ENCODE results near the gene COX7A2. TPM values are rescaled to one million over a fixed set of nuclear protein-coding genes. Genes with fewer than 3 reads are reported as not detected.
A peak's percentile ranks its signal among the peaks of the same experiment; 100 is the strongest.

Gene COX7A2
- polyA plus RNA-seq, 1 experiment, result 133 TPM

DNA sequence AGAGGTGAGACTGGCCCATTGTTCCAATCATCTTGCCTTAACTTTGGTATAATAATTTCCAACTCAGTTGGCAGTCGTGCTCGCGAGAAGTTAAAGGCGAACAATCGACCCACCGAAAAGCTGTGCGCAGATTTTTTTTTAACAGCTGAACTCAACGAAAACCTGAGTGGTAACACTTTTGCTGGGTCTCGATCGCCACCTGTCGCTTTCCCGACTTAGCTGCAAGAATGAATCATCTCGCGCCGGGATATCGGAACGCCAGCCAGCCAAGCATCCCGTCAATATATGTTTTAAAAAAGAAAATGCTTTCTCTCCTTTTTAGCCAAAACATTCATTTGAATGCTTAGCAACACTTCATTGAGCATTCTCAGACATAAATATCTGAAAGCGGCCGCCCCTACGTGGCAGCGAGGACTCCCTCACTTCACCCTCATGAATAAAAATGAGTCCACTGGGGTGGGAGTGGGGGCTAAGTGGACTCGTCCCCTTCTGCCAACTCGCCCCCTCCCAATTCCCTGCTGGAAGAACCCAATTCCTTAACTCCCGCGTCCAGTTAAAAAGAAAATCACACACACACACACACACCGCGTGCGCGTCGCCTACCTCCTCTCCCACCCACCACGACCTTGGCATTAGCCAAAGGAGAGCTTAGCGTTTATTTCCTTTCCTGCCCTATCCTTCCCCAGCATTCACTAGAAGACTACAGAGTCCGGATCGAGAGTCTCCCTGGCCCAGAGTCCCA lies 39.2 kb downstream of the COX7A2 start:
- TF ChIP-seq, protein P1, sequence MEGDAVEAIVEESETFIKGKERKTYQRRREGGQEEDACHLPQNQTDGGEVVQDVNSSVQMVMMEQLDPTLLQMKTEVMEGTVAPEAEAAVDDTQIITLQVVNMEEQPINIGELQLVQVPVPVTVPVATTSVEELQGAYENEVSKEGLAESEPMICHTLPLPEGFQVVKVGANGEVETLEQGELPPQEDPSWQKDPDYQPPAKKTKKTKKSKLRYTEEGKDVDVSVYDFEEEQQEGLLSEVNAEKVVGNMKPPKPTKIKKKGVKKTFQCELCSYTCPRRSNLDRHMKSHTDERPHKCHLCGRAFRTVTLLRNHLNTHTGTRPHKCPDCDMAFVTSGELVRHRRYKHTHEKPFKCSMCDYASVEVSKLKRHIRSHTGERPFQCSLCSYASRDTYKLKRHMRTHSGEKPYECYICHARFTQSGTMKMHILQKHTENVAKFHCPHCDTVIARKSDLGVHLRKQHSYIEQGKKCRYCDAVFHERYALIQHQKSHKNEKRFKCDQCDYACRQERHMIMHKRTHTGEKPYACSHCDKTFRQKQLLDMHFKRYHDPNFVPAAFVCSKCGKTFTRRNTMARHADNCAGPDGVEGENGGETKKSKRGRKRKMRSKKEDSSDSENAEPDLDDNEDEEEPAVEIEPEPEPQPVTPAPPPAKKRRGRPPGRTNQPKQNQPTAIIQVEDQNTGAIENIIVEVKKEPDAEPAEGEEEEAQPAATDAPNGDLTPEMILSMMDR (IDR thresholded peaks at IDR 0.05; ENCODE audit: insufficient read depth, low read depth, low read length), result peak; percentile 83
- peak; percentile 59 for DNase-seq (ENCODE audit: low read depth)
- POLR2A ChIA-PET, result interaction anchor here (0.6 to 0.7 kb wide), 3 partner anchors 37 to 313 kb away, joined by 3 to 6 read pairs (median 4); no protein-coding TSS in a partner anchor
- no peaks in the 10 kb centered on the region for H3K27me3 ChIP-seq (ENCODE audit: control insufficient read depth, insufficient read depth, low read length)
- H3K36me3 ChIP-seq (ENCODE audit: control insufficient read depth, insufficient read depth, low read length), result peaks cover 11% of the 10 kb centered on the region
- CTCF ChIA-PET, result interaction anchor here (0.6 to 10.6 kb wide), 27 partner anchors 19 to 1466 kb away, joined by 3 to 130 read pairs (median 3); no protein-coding TSS in a partner anchor
- H3K4me3 ChIP-seq (ENCODE audit: low read depth, low read length), result peak overlapping the region; percentile 88

DNA sequence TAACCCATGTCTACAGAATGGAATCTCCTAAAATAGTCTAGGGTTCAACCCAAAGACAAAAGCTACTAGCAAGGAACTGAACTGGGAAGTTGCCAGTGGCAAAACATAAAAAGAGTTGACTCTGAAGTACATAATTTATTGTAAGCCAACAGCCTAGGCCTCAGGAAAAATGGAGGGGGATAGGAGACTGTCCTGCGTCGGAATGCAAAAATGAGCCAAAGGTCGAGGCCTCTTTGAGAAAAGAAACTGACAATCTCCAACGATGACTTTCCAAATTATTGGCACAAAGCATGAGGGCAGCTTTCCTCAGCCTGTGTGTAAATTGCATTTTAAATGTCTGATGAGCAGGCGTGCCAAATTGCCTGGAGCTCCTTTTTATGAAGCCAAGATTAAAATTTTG lies 39.9 kb downstream of the COX7A2 start:
- TF ChIP-seq, protein P1 (IDR thresholded peaks at IDR 0.05; ENCODE audit: insufficient read depth, low read depth, low read length), result no peak
- no peak for DNase-seq (ENCODE audit: low read depth)
- peaks cover 11% of the 10 kb centered on the region for H3K36me3 ChIP-seq (ENCODE audit: control insufficient read depth, insufficient read depth, low read length)
- ChIA-PET POLR2A (interaction anchor here (0.7 kb wide), 1 partner anchor 236 kb away, joined by 3 read pairs; no protein-coding TSS in a partner anchor), CTCF (interaction anchor here (0.6 to 10.6 kb wide), 25 partner anchors 19 to 1465 kb away, joined by 3 to 130 read pairs (median 3); no protein-coding TSS in a partner anchor)
- H3K27me3 ChIP-seq (ENCODE audit: control insufficient read depth, insufficient read depth, low read length), result no peaks in the 10 kb centered on the region
- H3K4me3 ChIP-seq (ENCODE audit: low read depth, low read length), result peak overlapping the region; percentile 88

DNA sequence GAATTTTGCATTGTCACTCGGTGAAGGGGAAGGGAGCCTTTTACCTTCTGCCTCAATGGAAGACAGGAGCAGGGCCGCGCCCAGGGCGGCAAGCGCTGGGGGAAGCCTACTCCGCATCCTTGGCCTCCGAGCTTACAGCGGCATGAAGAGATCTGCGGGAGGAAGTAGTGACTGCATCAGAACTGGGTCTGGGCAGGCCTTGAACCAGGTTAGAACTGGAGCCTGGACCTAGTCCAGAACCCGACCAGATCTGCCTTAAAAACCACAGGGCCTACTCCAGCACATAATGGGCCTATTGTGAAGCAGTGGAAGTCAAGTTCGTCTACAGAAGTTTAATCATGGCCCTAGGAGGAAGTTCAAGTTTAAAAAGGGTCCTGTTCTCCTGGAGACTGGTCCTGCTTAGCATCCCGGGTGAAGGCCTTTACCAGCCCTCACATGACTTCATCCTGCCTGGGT lies 40.9 kb downstream of the COX7A2 start:
- peaks cover 11% of the 10 kb centered on the region for H3K36me3 ChIP-seq (ENCODE audit: control insufficient read depth, insufficient read depth, low read length)
- ChIA-PET POLR2A (interaction anchor here (0.7 kb wide), 1 partner anchor 756 kb away, joined by 3 read pairs; no protein-coding TSS in a partner anchor), CTCF (interaction anchor here (0.6 to 10.6 kb wide), 6 partner anchors 17 to 1202 kb away, joined by 3 to 130 read pairs (median 3); no protein-coding TSS in a partner anchor)
- DNase-seq (ENCODE audit: low read depth), result no peak
- H3K27me3 ChIP-seq (ENCODE audit: control insufficient read depth, insufficient read depth, low read length), result no peaks in the 10 kb centered on the region
- TF ChIP-seq, protein P1 (IDR thresholded peaks at IDR 0.05; ENCODE audit: insufficient read depth, low read depth, low read length), result no peak
- H3K4me3 ChIP-seq (ENCODE audit: low read depth, low read length), result peak overlapping the region; percentile 88

DNA sequence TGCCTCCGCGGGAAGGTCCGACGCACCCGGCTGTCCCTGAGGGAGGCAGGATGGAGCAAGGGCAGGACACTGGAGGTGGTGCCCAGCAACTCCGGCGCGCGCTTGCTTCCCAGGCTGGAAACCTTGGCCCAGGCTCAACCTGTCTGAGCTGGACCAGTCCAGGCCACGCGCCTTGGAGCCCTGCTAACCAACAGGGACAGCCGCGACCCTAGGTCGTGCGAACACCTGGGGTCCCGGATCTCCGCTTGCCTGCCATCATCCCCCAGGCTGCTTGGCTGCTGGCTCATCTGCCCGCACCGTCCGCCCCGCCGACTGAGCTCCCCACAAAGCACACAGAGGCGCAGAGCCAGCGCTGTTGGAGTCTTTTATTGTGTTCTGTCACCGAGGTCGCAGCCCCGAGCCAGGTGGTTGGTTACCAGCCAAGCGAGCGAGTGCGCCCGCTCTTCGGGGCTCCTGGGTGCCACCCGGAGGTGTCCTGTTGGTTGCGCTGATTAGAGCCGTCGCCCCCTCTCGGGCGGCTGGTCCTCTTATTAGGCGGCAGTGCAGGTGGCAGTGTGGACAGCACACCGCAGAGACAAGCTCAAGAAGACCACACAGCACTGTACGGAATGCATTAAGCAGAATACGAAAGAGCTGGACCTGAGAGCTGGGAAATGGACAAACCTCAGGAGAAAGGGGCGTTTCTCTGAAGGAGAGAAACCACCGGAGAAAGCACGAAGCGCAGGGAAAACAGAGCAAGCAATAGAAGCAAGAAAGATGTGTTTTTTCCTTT lies 41.5 kb downstream of the COX7A2 start:
- POLR2A ChIA-PET, result interaction anchor here (0.7 kb wide), 1 partner anchor 755 kb away, joined by 3 read pairs; no protein-coding TSS in a partner anchor
- H3K36me3 ChIP-seq (ENCODE audit: control insufficient read depth, insufficient read depth, low read length), result peaks cover 11% of the 10 kb centered on the region
- no peaks in the 10 kb centered on the region for H3K27me3 ChIP-seq (ENCODE audit: control insufficient read depth, insufficient read depth, low read length)
- H3K4me3 ChIP-seq (ENCODE audit: low read depth, low read length), result peak overlapping the region; percentile 88
- CTCF ChIA-PET, result interaction anchor here (0.9 to 10.6 kb wide), 2 partner anchors 18 to 791 kb away, joined by 3 to 130 read pairs; no protein-coding TSS in a partner anchor
- TF ChIP-seq, protein P1 (IDR thresholded peaks at IDR 0.05; ENCODE audit: insufficient read depth, low read depth, low read length), result no peak
- no peak for DNase-seq (ENCODE audit: low read depth)
